Memory B cell (primary cell): ENCODE results near the gene C22orf15.

Experiments used
- ATAC-seq: fragments of 150-1000 bp; cut with Tn5 transposase; 2 replicates; pipeline ENCODE4 v1.10.0; 2021; ENCODE audit warnings: low read depth, mild to moderate bottlenecking, moderate library complexity
- DNase-seq, 2 donors: peaks; one replicate each; pipeline ENCODE4 v3.0.0; 2022; ENCODE audit warnings: low spot score in 2 of 2
- H3K27ac Mint-ChIP-seq: one replicate; pipeline ENCODE4 v1.8.0; 2022; ENCODE audit warnings: mild to moderate bottlenecking, moderate library complexity, mixed read lengths
- H3K27me3 Mint-ChIP-seq: one replicate; pipeline ENCODE4 v1.8.0; 2022; ENCODE audit warnings: mixed read lengths
- H3K36me3 Mint-ChIP-seq: one replicate; pipeline ENCODE4 v1.8.0; 2022; ENCODE audit warnings: mild to moderate bottlenecking, mixed read lengths
- H3K4me1 Mint-ChIP-seq: one replicate; pipeline ENCODE4 v1.8.0; 2022; ENCODE audit warnings: mixed read lengths
- H3K4me3 Mint-ChIP-seq: one replicate; pipeline ENCODE4 v1.8.0; 2022; ENCODE audit warnings: mild to moderate bottlenecking, moderate library complexity, mixed read lengths
- H3K9me3 Mint-ChIP-seq: one replicate; pipeline ENCODE4 v1.8.0; 2022; ENCODE audit warnings: mixed read lengths

The C22orf15 gene

GRCh38 chr22:23773483-23774113, 10.8 kb downstream of the C22orf15 start:
- Mint-ChIP-seq H3K36me3 (no peaks in the 10 kb centered on the region), H3K4me1 (peaks cover 26% of the 10 kb centered on the region), H3K9me3 (no peaks in the 10 kb centered on the region), H3K27me3 (no peaks in the 10 kb centered on the region), H3K27ac (no peak overlapping the region), H3K4me3 (peak overlapping the region; percentile 67)
- no peak for ATAC-seq
- DNase-seq, result no peak

GRCh38 chr22:23774114-23774921, 11.5 kb downstream of the C22orf15 start:
- no peaks in the 10 kb centered on the region for H3K36me3 Mint-ChIP-seq
- no peak overlapping the region for H3K4me3 Mint-ChIP-seq
- ATAC-seq (no peak), DNase-seq (no peak)
- no peak overlapping the region for H3K27ac Mint-ChIP-seq
- no peaks in the 10 kb centered on the region for H3K9me3 Mint-ChIP-seq
- H3K27me3 Mint-ChIP-seq, result no peaks in the 10 kb centered on the region
- peaks cover 23% of the 10 kb centered on the region for H3K4me1 Mint-ChIP-seq

GRCh38 chr22:23774922-23775436, 12.2 kb downstream of the C22orf15 start:
- peaks cover 20% of the 10 kb centered on the region for H3K4me1 Mint-ChIP-seq
- H3K27me3 Mint-ChIP-seq, result no peaks in the 10 kb centered on the region
- no peak overlapping the region for H3K27ac Mint-ChIP-seq

GRCh38 chr22:23775779-23776375, 13.1 kb downstream of the C22orf15 start:
- no peak overlapping the region for H3K4me3 Mint-ChIP-seq
- DNase-seq, result no peak
- H3K36me3 Mint-ChIP-seq, result peaks cover 3% of the 10 kb centered on the region
- H3K27ac Mint-ChIP-seq, result peak overlapping the region; percentile 31
- H3K27me3 Mint-ChIP-seq, result no peaks in the 10 kb centered on the region
- ATAC-seq, result no peak
- H3K9me3 Mint-ChIP-seq, result no peaks in the 10 kb centered on the region
- peaks cover 20% of the 10 kb centered on the region for H3K4me1 Mint-ChIP-seq

More at GRCh38 chr22:23774922-23775436, 12.2 kb downstream of the C22orf15 start:
- H3K9me3 Mint-ChIP-seq, result no peaks in the 10 kb centered on the region
- ATAC-seq, result no peak
- DNase-seq, result no peak
- peaks cover 3% of the 10 kb centered on the region for H3K36me3 Mint-ChIP-seq
- no peak overlapping the region for H3K4me3 Mint-ChIP-seq

- Mint-ChIP-seq H3K36me3 (peaks cover 5% of the 10 kb centered on the region), H3K4me3 (no peak overlapping the region)
- ATAC-seq, result no peak
These were observed 15.2 kb downstream of the C22orf15 start for GRCh38 chr22:23777776-23778576.

GRCh38 chr22:23778577-23778900, 15.7 kb downstream of the C22orf15 start:
- peaks cover 5% of the 10 kb centered on the region for H3K36me3 Mint-ChIP-seq
- H3K4me3 Mint-ChIP-seq, result no peak overlapping the region
- H3K27me3 Mint-ChIP-seq, result no peaks in the 10 kb centered on the region
- ATAC-seq (no peak), DNase-seq (no peak)
- H3K27ac Mint-ChIP-seq, result no peak overlapping the region
- no peaks in the 10 kb centered on the region for H3K9me3 Mint-ChIP-seq
- H3K4me1 Mint-ChIP-seq, result peaks cover 5% of the 10 kb centered on the region

More at GRCh38 chr22:23777776-23778576, 15.2 kb downstream of the C22orf15 start:
- Mint-ChIP-seq H3K4me1 (peaks cover 11% of the 10 kb centered on the region), H3K9me3 (no peaks in the 10 kb centered on the region), H3K27ac (no peak overlapping the region), H3K27me3 (no peaks in the 10 kb centered on the region)
- no peak for DNase-seq

GRCh38 chr22:23779083-23779482, 16.3 kb downstream of the C22orf15 start:
- H3K27me3 Mint-ChIP-seq, result no peaks in the 10 kb centered on the region
- H3K36me3 Mint-ChIP-seq, result peaks cover 5% of the 10 kb centered on the region
- DNase-seq (no peak), ATAC-seq (no peak)
- no peaks in the 10 kb centered on the region for H3K9me3 Mint-ChIP-seq
- H3K27ac Mint-ChIP-seq, result no peak overlapping the region
- H3K4me3 Mint-ChIP-seq, result no peak overlapping the region
- H3K4me1 Mint-ChIP-seq, result peaks cover 5% of the 10 kb centered on the region

GRCh38 chr22:23779731-23780130, 16.9 kb downstream of the C22orf15 start:
- Mint-ChIP-seq H3K27me3 (no peaks in the 10 kb centered on the region), H3K4me3 (no peak overlapping the region), H3K9me3 (no peaks in the 10 kb centered on the region), H3K4me1 (peaks cover 7% of the 10 kb centered on the region), H3K27ac (no peak overlapping the region), H3K36me3 (peaks cover 5% of the 10 kb centered on the region)
- DNase-seq (no peak), ATAC-seq (no peak)

- DNase-seq, result no peak
- no peak overlapping the region for H3K4me3 Mint-ChIP-seq
- H3K27me3 Mint-ChIP-seq, result no peaks in the 10 kb centered on the region
- no peak overlapping the region for H3K27ac Mint-ChIP-seq
- peaks cover 7% of the 10 kb centered on the region for H3K4me1 Mint-ChIP-seq
- ATAC-seq, result no peak
- H3K9me3 Mint-ChIP-seq, result no peaks in the 10 kb centered on the region
- peaks cover 5% of the 10 kb centered on the region for H3K36me3 Mint-ChIP-seq
These were observed 17.5 kb downstream of the C22orf15 start for GRCh38 chr22:23780146-23780748.

GRCh38 chr22:23781065-23781464, 18.3 kb downstream of the C22orf15 start:
- no peak for DNase-seq
- Mint-ChIP-seq H3K9me3 (no peaks in the 10 kb centered on the region), H3K4me3 (no peak overlapping the region), H3K4me1 (peaks cover 3% of the 10 kb centered on the region), H3K27me3 (no peaks in the 10 kb centered on the region), H3K27ac (no peak overlapping the region), H3K36me3 (peaks cover 5% of the 10 kb centered on the region)
- no peak for ATAC-seq

GRCh38 chr22:23781511-23782183, 18.9 kb downstream of the C22orf15 start:
- H3K4me3 Mint-ChIP-seq, result no peak overlapping the region
- ATAC-seq (no peak), DNase-seq (no peak)
- no peaks in the 10 kb centered on the region for H3K9me3 Mint-ChIP-seq
- H3K27me3 Mint-ChIP-seq, result no peaks in the 10 kb centered on the region
- peaks cover 5% of the 10 kb centered on the region for H3K36me3 Mint-ChIP-seq
- no peak overlapping the region for H3K27ac Mint-ChIP-seq
- peaks cover 3% of the 10 kb centered on the region for H3K4me1 Mint-ChIP-seq

- H3K27me3 Mint-ChIP-seq, result no peaks in the 10 kb centered on the region
These were observed 19.5 kb downstream of the C22orf15 start for GRCh38 chr22:23782252-23782651.

GRCh38 chr22:23782703-23783102, 19.9 kb downstream of the C22orf15 start:
- DNase-seq (no peak), ATAC-seq (no peak)
- Mint-ChIP-seq H3K9me3 (no peaks in the 10 kb centered on the region), H3K27ac (no peak overlapping the region), H3K27me3 (no peaks in the 10 kb centered on the region), H3K36me3 (peaks cover 5% of the 10 kb centered on the region), H3K4me1 (peaks cover 4% of the 10 kb centered on the region), H3K4me3 (no peak overlapping the region)

More at GRCh38 chr22:23782252-23782651, 19.5 kb downstream of the C22orf15 start:
- no peak overlapping the region for H3K27ac Mint-ChIP-seq
- H3K36me3 Mint-ChIP-seq, result peaks cover 5% of the 10 kb centered on the region
- DNase-seq (no peak), ATAC-seq (no peak)
- peaks cover 4% of the 10 kb centered on the region for H3K4me1 Mint-ChIP-seq
- no peaks in the 10 kb centered on the region for H3K9me3 Mint-ChIP-seq
- no peak overlapping the region for H3K4me3 Mint-ChIP-seq
